ENCODE results near the gene PLEKHM3. TPM values are rescaled to one million over a fixed set of nuclear protein-coding genes. Genes with fewer than 3 reads are reported as not detected.

Gene PLEKHM3
- total and polyA plus RNA-seq, 7 donors = 1.2 to 47.9 (median 29.1) TPM

DNA sequence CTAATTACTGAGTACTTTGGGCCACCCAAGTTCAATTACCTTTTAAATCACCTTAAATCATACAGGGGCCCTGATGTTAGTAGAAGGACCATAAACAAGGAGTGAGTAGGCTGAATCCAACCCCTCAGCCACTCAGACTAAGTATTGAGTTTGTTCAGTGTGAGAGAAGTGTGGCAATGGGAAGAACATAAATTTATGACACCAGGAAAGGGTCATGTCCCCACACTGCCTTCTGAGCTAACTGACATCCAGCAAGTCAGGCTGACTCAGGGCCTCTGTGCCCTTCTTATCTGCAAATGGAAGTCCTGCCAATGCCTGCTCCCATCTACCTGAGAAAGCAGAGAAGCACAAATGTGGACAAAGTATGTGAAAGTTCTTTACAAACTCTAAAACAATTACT, 12.9 kb downstream of the PLEKHM3 start:
- Histone ChIP-seq H3K27me3 (no peaks in the 10 kb centered on the region), H3K36me3 (no peaks in the 10 kb centered on the region), H3K27ac (no peak overlapping the region), H3K9me3 (no peaks in the 10 kb centered on the region), H3K4me1 (no peaks in the 10 kb centered on the region), H3K4me3 (no peak overlapping the region)
- intact Hi-C loops (cut with DNase I) = no loop called here
- no peak for TF ChIP-seq POLR2AphosphoS5 (IDR thresholded peaks at IDR 0.05)
- TF ChIP-seq, protein P1, sequence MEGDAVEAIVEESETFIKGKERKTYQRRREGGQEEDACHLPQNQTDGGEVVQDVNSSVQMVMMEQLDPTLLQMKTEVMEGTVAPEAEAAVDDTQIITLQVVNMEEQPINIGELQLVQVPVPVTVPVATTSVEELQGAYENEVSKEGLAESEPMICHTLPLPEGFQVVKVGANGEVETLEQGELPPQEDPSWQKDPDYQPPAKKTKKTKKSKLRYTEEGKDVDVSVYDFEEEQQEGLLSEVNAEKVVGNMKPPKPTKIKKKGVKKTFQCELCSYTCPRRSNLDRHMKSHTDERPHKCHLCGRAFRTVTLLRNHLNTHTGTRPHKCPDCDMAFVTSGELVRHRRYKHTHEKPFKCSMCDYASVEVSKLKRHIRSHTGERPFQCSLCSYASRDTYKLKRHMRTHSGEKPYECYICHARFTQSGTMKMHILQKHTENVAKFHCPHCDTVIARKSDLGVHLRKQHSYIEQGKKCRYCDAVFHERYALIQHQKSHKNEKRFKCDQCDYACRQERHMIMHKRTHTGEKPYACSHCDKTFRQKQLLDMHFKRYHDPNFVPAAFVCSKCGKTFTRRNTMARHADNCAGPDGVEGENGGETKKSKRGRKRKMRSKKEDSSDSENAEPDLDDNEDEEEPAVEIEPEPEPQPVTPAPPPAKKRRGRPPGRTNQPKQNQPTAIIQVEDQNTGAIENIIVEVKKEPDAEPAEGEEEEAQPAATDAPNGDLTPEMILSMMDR (IDR thresholded peaks at IDR 0.05) = no peak
- TF ChIP-seq EP300 (IDR thresholded peaks at IDR 0.05) = no peak
- no peak for TF ChIP-seq POLR2A (IDR thresholded peaks at IDR 0.05)
- no peak for DNase-seq

DNA sequence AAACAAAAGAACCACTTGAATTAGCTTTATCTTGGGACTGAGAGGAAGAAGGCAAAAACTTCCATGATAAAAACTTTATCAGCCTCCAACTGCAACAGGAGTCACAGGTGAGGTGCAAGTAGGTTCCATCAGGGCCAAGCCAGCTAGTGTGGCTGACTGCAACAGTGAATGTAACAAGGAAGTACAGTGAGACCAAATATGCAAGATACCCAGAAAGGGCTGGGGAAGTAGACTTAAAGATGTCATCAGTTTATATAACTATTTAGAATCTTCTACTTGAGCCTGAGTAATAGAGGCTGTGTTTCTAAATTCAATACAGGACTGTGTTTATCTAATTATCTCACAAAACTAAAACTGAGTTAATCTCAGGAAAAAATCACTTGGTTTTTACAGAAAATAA, 14.8 kb downstream of the PLEKHM3 start:
- no peaks in the 10 kb centered on the region for H3K27me3 ChIP-seq
- H3K4me3 ChIP-seq = no peak overlapping the region
- H3K27ac ChIP-seq = no peak overlapping the region
- H3K9me3 ChIP-seq = no peaks in the 10 kb centered on the region
- DNase-seq = no peak
- H3K4me1 ChIP-seq = no peaks in the 10 kb centered on the region
- TF ChIP-seq, protein P1 (IDR thresholded peaks at IDR 0.05) = no peak
- TF ChIP-seq POLR2AphosphoS5 (IDR thresholded peaks at IDR 0.05) = no peak
- TF ChIP-seq EP300 (IDR thresholded peaks at IDR 0.05) = no peak
- TF ChIP-seq POLR2A (IDR thresholded peaks at IDR 0.05) = no peak
- H3K36me3 ChIP-seq = no peaks in the 10 kb centered on the region
- intact Hi-C loops (cut with DNase I) = no loop called here

- Histone ChIP-seq H3K36me3 (peaks cover 0 to under 1% (median 0%) of the 10 kb centered on the region in 4 donors), H3K4me3 (no peak overlapping the region), H3K4me1 (peaks cover 0 to 7% (median 2%) of the 10 kb centered on the region in 4 donors), H3K27me3 (no peaks in the 10 kb centered on the region), H3K27ac (no peak overlapping the region), H3K9me3 (no peaks in the 10 kb centered on the region)
- WGBS, 2 donors = 86 to 94% methylated on average over 5 of the region's 5 CpGs
- intact Hi-C loops (cut with DNase I) = no loop called here
- DNase-seq = no peak
- TF ChIP-seq POLR2AphosphoS5 (IDR thresholded peaks at IDR 0.05) (no peak), EP300 (IDR thresholded peaks at IDR 0.05) (no peak), POLR2A (IDR thresholded peaks at IDR 0.05) (no peak)
- TF ChIP-seq, protein P1 (IDR thresholded peaks at IDR 0.05) = no peak
Observed at GRCh38 chr2:208006833-208007232, 18.5 kb downstream of the PLEKHM3 start.

DNA sequence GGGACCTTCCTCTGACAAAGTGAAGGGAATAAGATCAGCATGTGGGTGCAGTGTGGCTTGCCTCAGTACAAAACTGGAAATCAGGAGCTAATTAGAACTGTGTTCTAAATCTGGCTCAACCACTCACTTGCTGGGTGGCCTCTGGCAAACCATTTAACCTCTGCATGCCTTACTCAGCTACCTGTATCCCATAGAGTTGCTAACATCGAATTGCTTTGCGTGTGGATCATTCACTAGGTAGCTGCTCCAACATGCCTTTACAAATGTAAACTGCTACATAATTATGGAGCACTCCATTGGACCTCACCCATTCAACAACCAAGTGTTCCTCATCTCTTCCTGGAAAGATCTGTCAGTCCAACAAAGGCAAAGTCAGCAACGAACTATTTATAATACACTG, 19.0 kb downstream of the PLEKHM3 start:
- Histone ChIP-seq H3K36me3 (peaks cover 0 to 5% (median 2%) of the 10 kb centered on the region in 4 donors), H3K27ac (no peak overlapping the region), H3K9me3 (no peaks in the 10 kb centered on the region), H3K4me3 (no peak overlapping the region), H3K4me1 (peaks cover 0 to 7% (median 3%) of the 10 kb centered on the region in 4 donors), H3K27me3 (no peaks in the 10 kb centered on the region)
- WGBS, 2 donors = 85 to 91% methylated on average over 3 of the region's 3 CpGs
- intact Hi-C loops (cut with DNase I) = no loop called here
- no peak for DNase-seq
- TF ChIP-seq EP300 (IDR thresholded peaks at IDR 0.05) (no peak), POLR2A (IDR thresholded peaks at IDR 0.05) (no peak), POLR2AphosphoS5 (IDR thresholded peaks at IDR 0.05) (no peak)
- TF ChIP-seq, protein P1 (IDR thresholded peaks at IDR 0.05) = no peak

- H3K4me3 ChIP-seq = no peak overlapping the region
- H3K27ac ChIP-seq = no peak overlapping the region
- no peak for DNase-seq
- peaks cover 0 to 15% (median 3%) of the 10 kb centered on the region in 4 donors for H3K4me1 ChIP-seq
- WGBS, 2 donors = 83 to 92% methylated on average over 5 of the region's 5 CpGs
- no peaks in the 10 kb centered on the region for H3K9me3 ChIP-seq
- peaks cover 0 to 26% (median 5%) of the 10 kb centered on the region in 4 donors for H3K36me3 ChIP-seq
- H3K27me3 ChIP-seq = no peaks in the 10 kb centered on the region
- intact Hi-C loops (cut with DNase I) = no loop called here
- no peak for TF ChIP-seq POLR2AphosphoS5 (IDR thresholded peaks at IDR 0.05)
Observed at GRCh38 chr2:208001924-208002323, 23.4 kb downstream of the PLEKHM3 start.
